Mesothelial cell of epicardium (in vitro differentiated cells): ENCODE data around the gene SPTBN5. TPM values are rescaled to one million over a fixed set of nuclear protein-coding genes. Genes with fewer than 3 reads are reported as not detected.

Source experiments
- DNase-seq, 2 experiments: peaks; one replicate each; pipeline ENCODE4 v3.0.0; 2021; ENCODE audit warnings: low spot score in 2 of 2; ENCODE audit not compliant: unreplicated experiment in 2 of 2
- H3K27ac Mint-ChIP-seq: 2 replicates; pipeline ENCODE4 v1.8.0; 2021; ENCODE audit warnings: mixed read lengths
- H3K27me3 Mint-ChIP-seq: 2 replicates; pipeline ENCODE4 v1.8.0; 2021; ENCODE audit warnings: low read depth, mixed read lengths
- H3K36me3 Mint-ChIP-seq: 2 replicates; pipeline ENCODE4 v1.8.0; 2021; ENCODE audit warnings: mixed read lengths
- H3K4me1 Mint-ChIP-seq: 2 replicates; pipeline ENCODE4 v1.8.0; 2021; ENCODE audit warnings: mixed read lengths
- H3K4me3 Mint-ChIP-seq: 2 replicates; pipeline ENCODE4 v1.8.0; 2021; ENCODE audit warnings: mild to moderate bottlenecking, moderate library complexity, mixed read lengths
- H3K9me3 Mint-ChIP-seq: 2 replicates; pipeline ENCODE4 v1.8.0; 2021; ENCODE audit warnings: mixed read lengths
- total RNA-seq: library from RNA; stranded (reverse); gene quantifications from 3 replicates; pipeline ENCODE4 v1.2.1, GENCODE V29; 2021
- TF ChIP-seq, protein P1 (sequence below): fragments of 200-600 bp; sonication (generic); IDR thresholded peaks from one replicate; pipeline ENCODE4 v1.5.0; 2021; ENCODE audit warnings: antibody characterized with exemption; ENCODE audit not compliant: unreplicated experiment

The SPTBN5 gene
- total RNA-seq, 1 donor from 2014 or later = 2.7 TPM

DNA sequence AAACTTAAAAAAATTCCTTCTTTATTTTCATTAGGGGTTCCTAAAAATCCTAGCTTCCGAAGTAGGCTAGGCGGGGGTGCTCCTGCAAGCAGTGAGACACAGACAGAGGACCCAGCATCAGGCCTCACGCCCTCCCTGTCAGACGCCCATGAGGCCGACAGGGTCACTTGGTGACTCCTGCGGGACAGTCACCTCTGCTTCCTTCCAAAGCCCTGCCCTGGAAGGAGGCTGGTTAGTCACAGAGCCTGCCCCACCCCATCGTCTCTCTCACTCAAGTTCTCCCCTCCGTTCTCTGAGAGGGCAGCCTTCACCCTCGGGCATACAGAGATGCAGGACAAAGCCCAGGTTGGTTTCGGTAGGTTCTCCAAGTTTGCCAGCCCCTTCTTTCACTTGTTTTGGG, 39.9 kb upstream of the SPTBN5 start:
- peaks cover 45% of the 10 kb centered on the region for H3K4me1 Mint-ChIP-seq
- H3K27me3 Mint-ChIP-seq = no peaks in the 10 kb centered on the region
- no peak overlapping the region for H3K4me3 Mint-ChIP-seq
- H3K9me3 Mint-ChIP-seq = no peaks in the 10 kb centered on the region
- peaks cover 4% of the 10 kb centered on the region for H3K36me3 Mint-ChIP-seq
- no peak for DNase-seq
- TF ChIP-seq, protein P1, sequence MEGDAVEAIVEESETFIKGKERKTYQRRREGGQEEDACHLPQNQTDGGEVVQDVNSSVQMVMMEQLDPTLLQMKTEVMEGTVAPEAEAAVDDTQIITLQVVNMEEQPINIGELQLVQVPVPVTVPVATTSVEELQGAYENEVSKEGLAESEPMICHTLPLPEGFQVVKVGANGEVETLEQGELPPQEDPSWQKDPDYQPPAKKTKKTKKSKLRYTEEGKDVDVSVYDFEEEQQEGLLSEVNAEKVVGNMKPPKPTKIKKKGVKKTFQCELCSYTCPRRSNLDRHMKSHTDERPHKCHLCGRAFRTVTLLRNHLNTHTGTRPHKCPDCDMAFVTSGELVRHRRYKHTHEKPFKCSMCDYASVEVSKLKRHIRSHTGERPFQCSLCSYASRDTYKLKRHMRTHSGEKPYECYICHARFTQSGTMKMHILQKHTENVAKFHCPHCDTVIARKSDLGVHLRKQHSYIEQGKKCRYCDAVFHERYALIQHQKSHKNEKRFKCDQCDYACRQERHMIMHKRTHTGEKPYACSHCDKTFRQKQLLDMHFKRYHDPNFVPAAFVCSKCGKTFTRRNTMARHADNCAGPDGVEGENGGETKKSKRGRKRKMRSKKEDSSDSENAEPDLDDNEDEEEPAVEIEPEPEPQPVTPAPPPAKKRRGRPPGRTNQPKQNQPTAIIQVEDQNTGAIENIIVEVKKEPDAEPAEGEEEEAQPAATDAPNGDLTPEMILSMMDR = no peak
- H3K27ac Mint-ChIP-seq = no peak overlapping the region

DNA sequence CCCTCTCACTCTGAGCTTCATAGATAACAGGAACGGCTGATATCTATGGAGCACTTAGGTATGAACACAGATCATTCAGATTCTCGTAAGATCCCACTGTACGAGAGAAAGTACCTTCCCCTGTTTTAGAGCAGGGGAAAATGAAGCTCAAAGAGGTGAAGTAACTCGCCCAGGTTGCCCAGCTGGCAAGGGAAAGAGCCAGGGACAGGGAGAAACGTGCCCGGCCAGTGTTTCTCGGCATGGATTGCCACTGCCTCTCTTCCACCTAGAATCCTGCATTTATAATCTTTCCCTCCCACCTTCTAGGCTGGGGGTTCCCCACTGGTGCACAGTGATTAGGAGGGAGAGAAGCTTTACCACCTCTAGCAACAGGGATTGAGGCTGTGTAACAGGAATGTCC, 39.5 kb upstream of the SPTBN5 start:
- H3K4me1 Mint-ChIP-seq = peaks cover 49% of the 10 kb centered on the region
- TF ChIP-seq, protein P1 = no peak
- no peaks in the 10 kb centered on the region for H3K27me3 Mint-ChIP-seq
- peak overlapping the region; percentile 45 for H3K4me3 Mint-ChIP-seq
- no peak for DNase-seq
- H3K27ac Mint-ChIP-seq = peak overlapping the region; percentile 92
- H3K9me3 Mint-ChIP-seq = no peaks in the 10 kb centered on the region
- H3K36me3 Mint-ChIP-seq = peaks cover 4% of the 10 kb centered on the region

DNA sequence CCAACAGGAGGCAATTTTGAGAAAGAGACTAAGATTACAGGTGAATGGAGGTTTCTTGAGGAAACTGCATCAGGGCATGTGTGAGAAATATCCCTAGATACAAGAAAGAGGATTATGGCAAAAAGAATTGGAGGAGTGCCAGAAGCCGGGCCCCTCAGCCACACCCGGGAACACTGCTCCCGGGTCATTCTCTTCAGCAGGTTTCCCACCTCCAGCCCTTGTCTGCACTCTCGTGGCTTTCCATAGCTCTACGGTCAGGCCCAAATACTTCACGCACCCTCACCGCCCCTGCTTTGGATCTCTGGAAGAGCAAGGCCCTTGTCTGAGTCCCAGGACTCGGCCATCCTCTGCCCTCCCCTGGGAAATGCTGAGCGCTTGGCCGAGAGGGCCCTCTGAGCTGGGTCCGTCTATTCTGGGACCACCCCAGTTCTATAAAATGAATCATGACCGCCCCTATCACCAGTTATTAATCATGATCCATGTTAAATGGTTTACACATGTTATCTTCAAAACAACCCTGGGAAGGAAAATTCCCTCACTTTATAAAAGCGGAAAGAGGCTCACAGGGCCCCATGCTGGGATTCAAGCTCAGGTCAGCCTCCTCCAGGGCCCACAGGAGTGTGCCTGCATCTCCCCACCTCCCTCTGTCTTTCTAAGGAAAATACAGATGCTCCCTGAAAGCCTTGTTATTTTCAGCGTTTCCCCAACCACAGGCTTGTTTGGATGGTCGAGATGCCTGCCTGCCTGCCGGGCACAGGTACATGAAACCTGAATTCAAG, 38.8 kb upstream of the SPTBN5 start:
- Mint-ChIP-seq H3K36me3 (peaks cover 4% of the 10 kb centered on the region), H3K27me3 (no peaks in the 10 kb centered on the region), H3K4me1 (peaks cover 55% of the 10 kb centered on the region), H3K4me3 (peak overlapping the region; percentile 45), H3K9me3 (no peaks in the 10 kb centered on the region), H3K27ac (peak overlapping the region; percentile 92)
- TF ChIP-seq, protein P1 = no peak
- DNase-seq = no peak

DNA sequence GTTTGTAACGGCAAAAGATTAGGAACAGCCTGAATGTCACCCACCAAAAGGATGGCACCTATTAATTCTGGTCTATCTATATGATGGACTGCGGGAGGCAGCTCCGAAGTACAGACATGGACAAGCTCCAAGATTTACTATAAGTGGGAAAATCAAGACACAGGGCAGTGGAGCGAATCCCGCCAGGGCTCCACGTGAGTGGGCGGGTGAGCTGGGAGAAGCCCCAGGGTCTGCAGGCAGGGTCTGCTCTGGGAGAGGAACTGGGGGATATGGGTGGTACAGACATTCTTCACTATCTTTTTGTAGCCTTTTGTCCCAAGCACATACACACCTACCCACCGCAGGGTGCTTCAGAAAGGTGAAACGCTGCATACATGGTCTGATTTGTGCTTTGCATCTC, 38.2 kb upstream of the SPTBN5 start:
- Mint-ChIP-seq H3K27ac (peak overlapping the region; percentile 92), H3K9me3 (no peaks in the 10 kb centered on the region), H3K27me3 (no peaks in the 10 kb centered on the region)

DNA sequence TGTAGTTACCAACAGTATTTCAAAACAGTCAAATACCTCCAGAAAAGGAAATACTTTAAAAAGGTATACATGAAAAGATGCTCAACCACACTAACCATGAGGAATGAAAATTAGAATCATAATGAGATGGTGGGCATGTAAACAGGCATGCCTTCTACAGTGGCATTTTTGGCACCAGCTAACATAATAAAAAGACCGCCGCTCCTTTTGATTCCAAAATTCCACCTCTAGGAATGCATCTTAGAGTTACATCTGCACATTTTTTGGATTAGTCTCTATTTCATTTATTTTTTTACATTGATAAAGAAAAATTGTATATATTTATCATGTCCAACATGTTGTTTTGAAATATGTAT, 37.0 kb upstream of the SPTBN5 start:
- Mint-ChIP-seq H3K36me3 (peaks cover under 1% of the 10 kb centered on the region), H3K27me3 (no peaks in the 10 kb centered on the region), H3K9me3 (no peaks in the 10 kb centered on the region), H3K4me3 (no peak overlapping the region), H3K4me1 (peaks cover 58% of the 10 kb centered on the region), H3K27ac (no peak overlapping the region)
- no peak for DNase-seq
- TF ChIP-seq, protein P1 = no peak

More for the DNA sequence above, 38.2 kb upstream of the SPTBN5 start:
- Mint-ChIP-seq H3K4me1 (peaks cover 53% of the 10 kb centered on the region), H3K4me3 (no peak overlapping the region), H3K36me3 (peaks cover 4% of the 10 kb centered on the region)
- TF ChIP-seq, protein P1 = no peak
- DNase-seq = no peak
